CD4-positive, alpha-beta T cell treated with Interleukin-4 for 1 hour (primary cell): ENCODE results near the gene SEC14L1.

Source experiments
- DNase-seq, 2 donors: peaks; one replicate each; pipeline ENCODE4 v3.0.0-alpha.2; 2020 to 2022

SEC14L1 gene

GRCh38 chr17:77194179-77194578, 53.4 kb downstream of the SEC14L1 start:
- DNase-seq, result no peak

DNA sequence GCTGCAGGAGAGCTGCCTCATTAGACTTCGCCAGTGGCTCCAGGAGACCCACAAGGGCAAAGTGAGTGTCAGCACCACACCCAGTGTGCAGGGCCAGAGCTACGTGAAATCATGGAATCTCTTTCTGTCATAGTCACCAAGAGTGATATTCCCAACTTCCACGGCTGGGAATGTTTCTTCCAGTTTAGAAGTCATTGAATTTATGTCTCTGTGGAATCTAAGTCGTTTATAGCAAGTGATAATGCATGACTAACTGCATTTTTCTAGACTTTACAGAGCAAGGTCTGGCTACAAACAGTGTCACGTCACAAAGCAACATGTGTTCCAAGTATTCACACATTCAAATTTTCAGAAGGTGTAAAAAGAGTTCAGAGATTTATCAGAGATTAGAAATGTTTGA, 55.5 kb downstream of the SEC14L1 start:
- no peak for DNase-seq

GRCh38 chr17:77197115-77197514, 56.3 kb downstream of the SEC14L1 start:
- no peak for DNase-seq

GRCh38 chr17:77200711-77201110, 59.9 kb downstream of the SEC14L1 start:
- DNase-seq, result no peak

DNA sequence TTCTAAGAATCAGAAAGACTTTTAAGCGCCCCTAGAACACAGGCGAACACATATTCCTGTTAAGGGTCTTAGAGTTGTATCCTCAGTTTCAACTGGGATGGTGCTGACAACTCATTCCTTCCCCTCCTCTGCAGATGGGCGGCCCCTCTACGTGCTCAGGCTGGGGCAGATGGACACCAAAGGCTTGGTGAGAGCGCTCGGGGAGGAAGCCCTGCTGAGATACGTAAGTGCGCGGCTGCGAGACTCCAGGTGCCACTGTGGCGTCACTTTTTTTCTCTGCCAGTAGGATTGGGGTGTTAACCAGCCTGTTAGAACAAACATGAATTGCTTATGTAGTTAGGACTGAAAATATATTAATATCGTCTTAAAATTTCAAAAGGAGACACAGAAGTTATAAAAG, 62.7 kb downstream of the SEC14L1 start:
- no peak for DNase-seq

- no peak for DNase-seq
Observed at GRCh38 chr17:77203846-77204245, 63.1 kb downstream of the SEC14L1 start.

- DNase-seq, result no peak
Observed at GRCh38 chr17:77204536-77204935, 63.8 kb downstream of the SEC14L1 start.

DNA sequence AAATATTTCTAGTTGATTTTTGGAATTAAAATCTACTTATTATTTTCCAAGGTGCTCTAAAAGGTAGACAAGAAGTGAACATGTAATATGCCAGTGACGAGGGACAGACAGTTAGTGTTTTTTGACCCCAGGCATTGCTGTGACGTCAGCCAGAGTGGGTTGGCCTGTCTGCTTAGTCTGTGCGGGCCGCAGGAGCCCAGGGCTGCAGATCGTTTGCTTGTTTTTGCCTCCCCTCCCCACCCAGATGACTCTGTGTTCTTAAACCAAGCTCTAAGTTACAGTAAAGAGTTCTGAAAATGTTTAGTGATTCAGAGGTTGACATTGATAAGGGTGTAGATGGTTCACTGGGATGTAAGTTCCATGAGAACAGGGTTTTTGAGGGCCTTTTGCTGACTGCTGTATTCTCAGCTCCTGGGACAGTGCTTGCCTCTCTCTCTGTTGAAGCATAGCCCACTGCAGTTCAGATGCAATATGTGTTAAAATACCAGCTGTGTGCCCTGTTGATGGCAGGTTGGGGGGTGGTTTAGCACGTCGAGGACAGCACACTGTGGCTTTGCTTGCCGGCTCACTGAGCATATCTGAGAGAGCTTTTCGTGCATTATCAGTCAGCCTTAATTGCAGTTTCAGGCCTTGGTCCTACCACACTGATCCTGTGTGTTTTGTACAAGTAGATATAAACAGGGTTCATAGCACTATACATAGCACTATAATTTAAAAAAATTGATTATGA, 64.8 kb downstream of the SEC14L1 start:
- DNase-seq, result no peak

GRCh38 chr17:77206158-77206956, 65.6 kb downstream of the SEC14L1 start:
- no peak for DNase-seq

DNA sequence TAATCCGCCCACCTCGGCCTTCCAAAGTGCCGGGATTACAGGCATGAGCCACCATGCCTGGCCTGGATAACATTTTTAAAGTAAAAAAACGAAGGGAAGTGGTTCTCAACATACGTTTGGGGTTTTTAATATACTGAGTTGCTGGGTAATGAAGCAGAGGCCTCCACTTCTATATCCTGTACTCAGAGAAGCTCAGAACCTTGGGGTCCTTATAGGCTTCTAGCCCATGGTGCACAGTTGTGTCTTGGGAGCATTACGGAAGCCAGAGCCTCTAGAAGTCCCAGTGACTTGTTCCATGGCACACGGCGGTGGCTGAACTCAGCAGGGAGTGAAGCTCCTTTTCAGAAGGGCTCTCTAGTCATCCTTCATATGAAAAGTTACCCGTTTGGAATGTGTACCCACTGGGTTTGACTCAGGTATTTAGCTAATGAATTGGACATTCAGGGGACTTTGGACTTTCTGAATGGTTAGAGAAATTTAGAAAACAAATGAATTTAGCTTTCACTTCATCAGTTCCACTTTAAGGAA, 67.0 kb downstream of the SEC14L1 start:
- no peak for DNase-seq

DNA sequence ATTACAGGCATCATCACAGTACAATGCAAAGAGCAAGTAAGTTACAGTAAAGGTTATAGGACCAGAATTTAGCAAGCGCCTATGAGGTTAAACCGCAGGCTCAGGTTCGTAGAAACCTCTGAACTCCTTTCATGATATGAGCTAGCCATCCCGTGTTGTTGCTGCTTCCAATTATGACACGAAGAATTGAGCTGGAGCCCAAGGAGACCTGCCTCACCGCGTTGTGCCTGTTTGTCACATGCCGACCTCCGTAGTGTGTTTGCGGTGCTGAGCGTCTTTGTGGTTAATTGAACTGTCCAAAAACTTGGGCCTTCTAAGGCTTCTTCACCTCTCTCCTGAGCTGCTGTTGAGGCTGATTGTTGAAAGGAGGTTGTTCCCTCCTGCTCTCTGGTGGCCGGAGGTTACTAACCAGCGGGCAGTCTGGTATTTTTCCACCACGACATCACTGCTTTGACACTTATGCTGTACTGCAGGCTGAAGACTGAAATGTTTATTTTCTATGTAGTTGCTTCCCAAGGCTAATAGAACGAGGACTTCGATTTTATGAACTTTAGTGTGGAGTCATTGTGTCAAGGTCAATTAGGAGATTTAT, 67.5 kb downstream of the SEC14L1 start:
- no peak for DNase-seq

DNA sequence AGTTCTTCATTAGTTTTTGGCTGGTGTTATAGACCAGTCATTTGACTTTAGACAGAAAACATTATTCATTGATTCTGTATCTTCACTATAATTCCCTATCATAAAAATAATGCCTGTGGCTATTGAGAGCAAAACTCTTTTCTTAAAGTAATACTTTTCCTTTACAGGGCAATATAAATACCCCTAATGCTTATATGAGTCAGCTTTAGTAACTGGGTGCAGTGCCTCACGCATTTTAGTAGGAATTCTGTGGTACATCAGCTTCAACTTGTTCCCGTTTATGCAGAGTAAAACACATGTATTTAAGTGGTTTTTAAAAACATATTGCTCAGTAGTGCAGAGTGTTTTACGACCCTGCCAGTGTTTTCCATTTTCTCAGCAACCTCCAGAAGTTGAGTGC, 68.1 kb downstream of the SEC14L1 start:
- no peak for DNase-seq

DNA sequence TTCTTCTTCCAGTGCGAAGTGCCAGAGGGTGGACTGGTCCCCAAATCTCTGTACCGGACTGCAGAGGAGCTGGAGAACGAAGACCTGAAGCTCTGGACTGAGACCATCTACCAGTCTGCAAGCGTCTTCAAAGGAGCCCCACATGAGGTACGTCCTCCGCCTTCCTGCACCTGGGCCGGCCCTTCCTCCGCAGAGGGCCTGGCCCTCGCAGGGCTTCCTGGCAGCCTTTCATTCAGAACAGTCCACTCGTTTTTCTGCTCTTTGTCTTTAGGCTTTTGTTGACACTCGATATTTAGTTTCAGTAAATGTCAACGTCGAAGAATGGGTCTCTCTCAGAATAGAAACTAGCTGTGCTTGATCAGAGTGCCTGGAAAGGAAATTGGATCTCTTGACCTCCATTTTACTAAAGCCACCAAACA, 68.6 kb downstream of the SEC14L1 start:
- no peak for DNase-seq

GRCh38 chr17:77210331-77210730, 69.6 kb downstream of the SEC14L1 start:
- DNase-seq, result no peak

- no peak for DNase-seq
Observed at GRCh38 chr17:77210946-77211541, 70.3 kb downstream of the SEC14L1 start.

- no peak for DNase-seq
Observed at GRCh38 chr17:77211681-77212080, 70.9 kb downstream of the SEC14L1 start.

DNA sequence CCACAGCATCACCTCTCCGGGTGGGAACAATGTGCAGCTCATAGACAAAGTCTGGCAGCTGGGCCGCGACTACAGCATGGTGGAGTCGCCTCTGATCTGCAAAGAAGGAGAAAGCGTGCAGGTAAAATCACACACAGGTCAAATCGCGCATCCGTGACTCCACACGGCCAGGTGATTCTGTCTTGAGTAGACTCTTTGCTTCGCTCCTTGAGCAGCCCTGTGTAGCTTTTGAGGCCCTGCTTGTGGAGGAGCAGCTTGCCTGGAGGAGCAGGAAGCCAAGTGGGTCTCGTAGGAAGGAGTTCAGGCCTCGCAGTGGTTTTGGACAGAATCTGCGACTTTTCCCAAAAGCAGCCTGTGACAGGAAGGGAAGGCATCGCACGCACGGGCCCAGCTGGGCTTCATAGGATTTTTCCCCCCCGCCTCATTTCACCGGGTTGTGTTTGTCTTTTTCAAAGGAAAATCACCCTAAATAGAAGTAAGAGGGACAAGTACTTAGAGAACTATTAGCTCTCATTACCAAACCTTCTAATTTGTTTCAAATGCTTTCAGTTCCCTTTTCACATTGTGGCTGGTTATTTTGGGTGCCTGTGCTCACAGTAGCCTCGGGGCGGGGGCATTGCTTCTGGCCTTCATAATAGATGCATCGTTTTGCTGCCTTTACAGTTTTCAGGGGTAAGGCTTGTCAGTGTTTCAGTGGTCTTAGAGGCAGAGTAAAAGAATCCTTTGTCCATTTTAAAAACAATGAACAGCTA, 71.5 kb downstream of the SEC14L1 start:
- peak in 1 of 2 donors; percentile 26 for DNase-seq

GRCh38 chr17:77212833-77213777, 72.3 kb downstream of the SEC14L1 start:
- no peak for DNase-seq

- DNase-seq, result no peak
Observed at GRCh38 chr17:77213778-77214132, 73.0 kb downstream of the SEC14L1 start.

GRCh38 chr17:77214328-77214727, 73.6 kb downstream of the SEC14L1 start:
- no peak for DNase-seq

GRCh38 chr17:77214743-77215142, 74.0 kb downstream of the SEC14L1 start:
- peak in 1 of 2 donors; percentile 10 for DNase-seq
